PC-9 (cell line): ENCODE measurements around the gene SPARC. TPM values are rescaled to one million over a fixed set of nuclear protein-coding genes. Genes with fewer than 3 reads are reported as not detected.

Experiments used
- BruUV-seq: library from RNA; stranded (reverse); fragments of 400-500 nt; replicated peaks from 2 replicates; lab custom pipeline; 2021; lab: Mats Ljungman, UMichigan
- CTCF ChIA-PET: fragments of 300-600 bp; sonication (Branson Sonifier 250); formaldehyde crosslinking; loops from one replicate; lab custom pipeline; 2022; ENCODE audit warnings: antibody characterized with exemption; lab: Charles Lee
- POLR2A ChIA-PET: fragments of 300-600 bp; sonication (Branson Sonifier 250); formaldehyde crosslinking; loops from one replicate; lab custom pipeline; 2022; ENCODE audit warnings: antibody characterized with exemption; ENCODE audit not compliant: unreplicated experiment; lab: Charles Lee
- DNase-seq, 2 experiments: peaks; one replicate each; pipeline versions ENCODE4 v3.0.0 to v3.0.0-alpha.2; 2015 to 2022; ENCODE audit warnings: mixed read lengths in 1 of 2
- H2AFZ ChIP-seq: fragments of 200-600 bp; sonication (generic); 2 replicates; pipeline ENCODE4 v1.8.1; 2017; ENCODE audit warnings: antibody characterized with exemption
- H3F3A ChIP-seq: fragments of 200-600 bp; sonication (generic); 2 replicates; pipeline ENCODE4 v1.8.1; 2017; ENCODE audit warnings: antibody characterized with exemption, mild to moderate bottlenecking, low read depth; ENCODE audit not compliant: insufficient read depth
- H3K27ac ChIP-seq: fragments of 200-600 bp; sonication (generic); 2 replicates; pipeline ENCODE4 v1.6.1; 2016; ENCODE audit warnings: mixed run types
- H3K27me3 ChIP-seq: fragments of 200-600 bp; sonication (generic); 2 replicates; pipeline ENCODE4 v1.6.1; 2016; ENCODE audit warnings: low read depth, mixed run types; ENCODE audit not compliant: insufficient read depth
- H3K36me3 ChIP-seq: fragments of 200-600 bp; sonication (generic); 2 replicates; pipeline ENCODE4 v1.6.1; 2016; ENCODE audit warnings: low read depth, mixed run types
- H3K4me1 ChIP-seq: fragments of 200-600 bp; sonication (generic); replicated peaks from 2 replicates; pipeline ENCODE4 v1.6.1; 2016; ENCODE audit warnings: mixed run types; ENCODE audit not compliant: insufficient read depth
- H3K4me2 ChIP-seq: fragments of 200-600 bp; sonication (generic); 2 replicates; pipeline ENCODE4 v1.6.1; 2017; ENCODE audit warnings: mixed run types
- H3K4me3 ChIP-seq: fragments of 200-600 bp; sonication (generic); 2 replicates; pipeline ENCODE4 v1.6.1; 2016; ENCODE audit warnings: mixed run types
- H3K79me2 ChIP-seq: fragments of 200-600 bp; sonication (generic); 2 replicates; pipeline ENCODE4 v1.6.1; 2017; ENCODE audit warnings: low read depth, mixed run types
- H3K9me2 ChIP-seq: fragments of 200-600 bp; sonication (generic); 2 replicates; pipeline ENCODE4 v1.8.1; 2017; ENCODE audit warnings: mild to moderate bottlenecking; ENCODE audit not compliant: insufficient read depth
- H3K9me3 ChIP-seq: fragments of 200-600 bp; sonication (generic); 2 replicates; pipeline ENCODE4 v1.8.1; 2016; ENCODE audit warnings: low read depth; ENCODE audit not compliant: insufficient read depth
- H4K20me1 ChIP-seq: fragments of 200-600 bp; sonication (generic); 2 replicates; pipeline ENCODE4 v1.8.1; 2017; ENCODE audit not compliant: insufficient read depth
- EZH2 ChIP-seq: fragments of 200-600 bp; sonication (generic); IDR thresholded peaks from 2 replicates; pipeline ENCODE4 v1.8.0; 2017; ENCODE audit warnings: antibody characterized with exemption, low read depth
- intact Hi-C: fragments of 100-400 bp; cut with micrococcal nuclease; formaldehyde crosslinking; loops from one replicate; pipeline ENCODE4 v1.10.0; 2022; ENCODE audit not compliant: unreplicated experiment
- total RNA-seq: library from RNA; stranded (reverse); gene quantifications from 2 replicates; pipeline ENCODE4 v1.2.3, GENCODE V29; 2021
- TF ChIP-seq, protein P1 (sequence below): fragments of 200-600 bp; sonication (generic); conservative IDR thresholded peaks from 2 replicates; pipeline ENCODE4 v1.6.1; 2017; ENCODE audit warnings: mixed run types, antibody characterized with exemption, mild to moderate bottlenecking, moderate library complexity

Gene SPARC
- total RNA-seq, 1 experiment from 2014 or later = 84.1 TPM

DNA sequence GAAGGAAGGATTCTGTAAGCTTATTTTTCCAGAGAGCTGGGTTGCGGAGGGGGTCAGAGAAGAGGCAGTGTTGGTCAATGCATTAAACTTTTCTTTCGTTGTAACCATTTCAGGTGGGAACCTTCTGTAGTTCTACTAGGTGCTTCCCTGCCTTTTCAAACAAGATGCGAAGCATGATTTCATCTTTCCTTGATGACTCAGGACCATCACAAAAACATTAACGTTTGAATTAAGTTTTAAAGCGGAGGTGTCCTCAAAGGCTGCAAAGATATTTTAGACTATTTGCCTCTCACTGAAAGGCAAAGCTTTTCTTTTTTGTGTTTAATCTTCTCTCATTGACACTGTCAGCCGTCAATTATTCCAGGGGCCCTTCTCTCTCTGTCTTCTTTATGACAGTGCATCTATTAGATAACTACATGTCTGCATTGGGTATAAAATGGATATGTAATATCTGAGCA lies 69.3 kb downstream of the SPARC start:
- peaks cover 11% of the 10 kb centered on the region; the same call in 1 of the 2 replicates for H3K27me3 ChIP-seq
- intact Hi-C loops = no loop called here
- H3K9me3 ChIP-seq = no peaks in the 10 kb centered on the region
- no peak for DNase-seq
- H3K4me3 ChIP-seq = no peak overlapping the region
- peaks cover 79% of the 10 kb centered on the region for H3K4me1 ChIP-seq
- TF ChIP-seq, protein P1, sequence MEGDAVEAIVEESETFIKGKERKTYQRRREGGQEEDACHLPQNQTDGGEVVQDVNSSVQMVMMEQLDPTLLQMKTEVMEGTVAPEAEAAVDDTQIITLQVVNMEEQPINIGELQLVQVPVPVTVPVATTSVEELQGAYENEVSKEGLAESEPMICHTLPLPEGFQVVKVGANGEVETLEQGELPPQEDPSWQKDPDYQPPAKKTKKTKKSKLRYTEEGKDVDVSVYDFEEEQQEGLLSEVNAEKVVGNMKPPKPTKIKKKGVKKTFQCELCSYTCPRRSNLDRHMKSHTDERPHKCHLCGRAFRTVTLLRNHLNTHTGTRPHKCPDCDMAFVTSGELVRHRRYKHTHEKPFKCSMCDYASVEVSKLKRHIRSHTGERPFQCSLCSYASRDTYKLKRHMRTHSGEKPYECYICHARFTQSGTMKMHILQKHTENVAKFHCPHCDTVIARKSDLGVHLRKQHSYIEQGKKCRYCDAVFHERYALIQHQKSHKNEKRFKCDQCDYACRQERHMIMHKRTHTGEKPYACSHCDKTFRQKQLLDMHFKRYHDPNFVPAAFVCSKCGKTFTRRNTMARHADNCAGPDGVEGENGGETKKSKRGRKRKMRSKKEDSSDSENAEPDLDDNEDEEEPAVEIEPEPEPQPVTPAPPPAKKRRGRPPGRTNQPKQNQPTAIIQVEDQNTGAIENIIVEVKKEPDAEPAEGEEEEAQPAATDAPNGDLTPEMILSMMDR = no peak
- TF ChIP-seq EZH2 = no peak
- H3F3A ChIP-seq = peaks cover 34% of the 10 kb centered on the region
- BruUV-seq = no TSS peak
- no peaks in the 10 kb centered on the region for H4K20me1 ChIP-seq
- ChIA-PET POLR2A (interaction anchor here (0.6 to 1.1 kb wide), 2 partner anchors 154 to 170 kb away, joined by 3 to 4 read pairs; partner anchors contain the start of genes G3BP1 and SLC36A1), CTCF (interaction anchor here (1.2 kb wide), 1 partner anchor 35 kb away, joined by 4 read pairs; no protein-coding TSS in a partner anchor)
- no peaks in the 10 kb centered on the region for H3K9me2 ChIP-seq
- no peak overlapping the region for H2AFZ ChIP-seq
- H3K4me2 ChIP-seq = 0 out of 2 replicates have a peak overlapping the region, but pooled peaks have one; percentile 7
- H3K79me2 ChIP-seq = no peaks in the 10 kb centered on the region
- peak overlapping the region; percentile 25 for H3K27ac ChIP-seq
- H3K36me3 ChIP-seq = no peaks in the 10 kb centered on the region

DNA sequence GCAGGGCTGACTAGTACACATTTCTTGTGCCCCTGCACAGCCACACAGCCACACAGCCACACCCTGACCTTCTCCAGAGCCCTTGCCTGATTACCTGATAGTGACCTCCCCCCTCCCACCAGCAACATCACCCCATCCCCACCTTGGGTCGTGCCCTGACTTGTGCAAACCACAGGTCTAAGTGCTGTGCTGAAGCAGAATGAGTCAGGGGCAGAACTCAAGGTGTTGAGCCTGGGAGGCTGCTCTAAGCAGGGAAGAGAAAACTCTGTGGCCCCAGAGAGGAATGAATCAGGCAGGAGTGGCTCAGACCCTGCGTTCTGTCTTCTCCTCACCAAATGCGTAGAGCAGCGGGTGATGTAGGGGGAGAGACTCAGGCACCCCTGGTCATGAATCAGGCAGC lies 71.3 kb downstream of the SPARC start:
- Histone ChIP-seq H3K9me2 (no peaks in the 10 kb centered on the region), H3K4me2 (peak overlapping the region; percentile 47), H3F3A (peaks cover 32% of the 10 kb centered on the region), H3K79me2 (no peaks in the 10 kb centered on the region), H3K4me3 (no peak overlapping the region), H4K20me1 (no peaks in the 10 kb centered on the region), H3K36me3 (no peaks in the 10 kb centered on the region), H2AFZ (no peak overlapping the region), H3K27me3 (no peaks in the 10 kb centered on the region), H3K9me3 (no peaks in the 10 kb centered on the region), H3K27ac (0 out of 2 replicates have a peak overlapping the region, but pooled peaks have one; percentile 11), H3K4me1 (peaks cover 70% of the 10 kb centered on the region)
- CTCF ChIA-PET = no interaction called here
- peak; percentile 81 to 84 for DNase-seq
- BruUV-seq = no TSS peak
- POLR2A ChIA-PET = no interaction called here
- TF ChIP-seq, protein P1 = no peak
- no peak for TF ChIP-seq EZH2
- intact Hi-C loops = loop anchor here (1.0 kb wide), 2 partner anchors 16 to 45 kb away; no protein-coding TSS in a partner anchor

DNA sequence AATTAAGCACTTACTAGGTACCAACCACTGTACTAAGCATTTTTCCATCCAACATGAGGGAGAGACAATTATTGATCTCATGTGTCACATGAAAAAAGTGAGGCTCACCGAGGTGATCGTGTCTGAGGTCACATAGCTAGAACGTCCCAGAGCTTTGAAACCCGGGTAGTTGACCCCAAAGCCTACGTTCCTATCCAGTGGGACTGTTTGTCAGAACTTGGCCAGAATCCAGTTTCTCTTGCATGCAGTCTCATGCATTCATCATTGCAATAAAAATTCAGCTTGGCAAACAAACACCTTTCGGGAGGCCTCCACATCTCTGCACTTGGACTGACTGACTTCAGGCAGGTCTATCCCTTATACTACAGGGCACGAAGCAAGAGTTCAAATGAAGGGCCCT lies 72.2 kb downstream of the SPARC start:
- POLR2A ChIA-PET = no interaction called here
- intact Hi-C loops = no loop called here
- CTCF ChIA-PET = no interaction called here
- H3F3A ChIP-seq = peaks cover 26% of the 10 kb centered on the region
- no TSS peak for BruUV-seq
- DNase-seq = no peak
- TF ChIP-seq, protein P1 = no peak
- TF ChIP-seq EZH2 = no peak
- no peak overlapping the region for H2AFZ ChIP-seq
- no peaks in the 10 kb centered on the region for H3K79me2 ChIP-seq
- no peaks in the 10 kb centered on the region for H3K9me3 ChIP-seq
- peak overlapping the region; percentile 47 for H3K4me2 ChIP-seq
- H4K20me1 ChIP-seq = no peaks in the 10 kb centered on the region
- no peak overlapping the region for H3K4me3 ChIP-seq
- peaks cover 61% of the 10 kb centered on the region for H3K4me1 ChIP-seq
- H3K27me3 ChIP-seq = no peaks in the 10 kb centered on the region
- H3K36me3 ChIP-seq = no peaks in the 10 kb centered on the region
- no peak overlapping the region for H3K27ac ChIP-seq
- no peaks in the 10 kb centered on the region for H3K9me2 ChIP-seq
